Muscle of arm (tissue), 14 donors: ENCODE measurements around the gene PAX7. TPM values are rescaled to one million over a fixed set of nuclear protein-coding genes. Genes with fewer than 3 reads are reported as not detected.
"Not testable (repeated sequence)": the region's sequence is repeated elsewhere in the genome, so short reads cannot be mapped to it uniquely, and the experiment has no call there.

Experiments used
- DNase-seq: peaks from one replicate; pipeline ENCODE4 v3.0.0-alpha.2; 2013
- long read RNA-seq, 11 donors: transcript quantifications; one replicate each; lab custom pipeline, GENCODE V29; 2026
- polyA plus RNA-seq, 12 donors: library from polyadenylated mRNA; unstranded; fragments of 120-200 nt; gene quantifications; one replicate each; pipeline ENCODE4 v1.2.1, GENCODE V29; 2013; ENCODE audit not compliant: insufficient read length in 12 of 12

PAX7 gene
- 10 to 100 TPM in 11 of 12 donors, not detected in 1; 22.9 to 64.5 (median 50.3) TPM for polyA plus RNA-seq
- long read RNA-seq, donor 1 = 0 reads
- long read RNA-seq, donor 2, full-length matches to known transcripts = 2 of 49 reads
- long read RNA-seq, donor 2, partial matches to known transcripts = 47 of 49 reads
- long read RNA-seq, donor 2, other reads (novel, unspliced or antisense) = 0 of 49 reads
- long read RNA-seq, donor 3, full-length matches to known transcripts = 2 of 24 reads
- long read RNA-seq, donor 3, partial matches to known transcripts = 22 of 24 reads
- long read RNA-seq, donor 3, other reads (novel, unspliced or antisense) = 0 of 24 reads
- long read RNA-seq, donor 4, partial matches to known transcripts = 0 of 1 reads
- long read RNA-seq, donor 4, other reads (novel, unspliced or antisense) = 0 of 1 reads
- long read RNA-seq, donor 5, partial matches to known transcripts = 6 of 17 reads
- long read RNA-seq, donor 5, other reads (novel, unspliced or antisense) = 10 of 17 reads
- long read RNA-seq, donor 6, full-length matches to known transcripts = 6 of 6 reads
- long read RNA-seq, donor 6, partial matches to known transcripts = 0 of 6 reads
- long read RNA-seq, donor 6, other reads (novel, unspliced or antisense) = 0 of 6 reads
- long read RNA-seq, donor 7, full-length matches to known transcripts = 1 of 1 reads
- long read RNA-seq, donor 7, partial matches to known transcripts = 0 of 1 reads
- long read RNA-seq, donor 7, other reads (novel, unspliced or antisense) = 0 of 1 reads
- long read RNA-seq, donor 8, full-length matches to known transcripts = 2 of 15 reads
- long read RNA-seq, donor 8, partial matches to known transcripts = 13 of 15 reads
- long read RNA-seq, donor 8, other reads (novel, unspliced or antisense) = 0 of 15 reads
- long read RNA-seq, donor 9, partial matches to known transcripts = 0 of 1 reads
- long read RNA-seq, donor 9, other reads (novel, unspliced or antisense) = 0 of 1 reads
- long read RNA-seq, donor 10, full-length matches to known transcripts = 2 of 15 reads
- long read RNA-seq, donor 10, partial matches to known transcripts = 13 of 15 reads
- long read RNA-seq, donor 10, other reads (novel, unspliced or antisense) = 0 of 15 reads
- long read RNA-seq, donor 11 = 0 reads

DNA sequence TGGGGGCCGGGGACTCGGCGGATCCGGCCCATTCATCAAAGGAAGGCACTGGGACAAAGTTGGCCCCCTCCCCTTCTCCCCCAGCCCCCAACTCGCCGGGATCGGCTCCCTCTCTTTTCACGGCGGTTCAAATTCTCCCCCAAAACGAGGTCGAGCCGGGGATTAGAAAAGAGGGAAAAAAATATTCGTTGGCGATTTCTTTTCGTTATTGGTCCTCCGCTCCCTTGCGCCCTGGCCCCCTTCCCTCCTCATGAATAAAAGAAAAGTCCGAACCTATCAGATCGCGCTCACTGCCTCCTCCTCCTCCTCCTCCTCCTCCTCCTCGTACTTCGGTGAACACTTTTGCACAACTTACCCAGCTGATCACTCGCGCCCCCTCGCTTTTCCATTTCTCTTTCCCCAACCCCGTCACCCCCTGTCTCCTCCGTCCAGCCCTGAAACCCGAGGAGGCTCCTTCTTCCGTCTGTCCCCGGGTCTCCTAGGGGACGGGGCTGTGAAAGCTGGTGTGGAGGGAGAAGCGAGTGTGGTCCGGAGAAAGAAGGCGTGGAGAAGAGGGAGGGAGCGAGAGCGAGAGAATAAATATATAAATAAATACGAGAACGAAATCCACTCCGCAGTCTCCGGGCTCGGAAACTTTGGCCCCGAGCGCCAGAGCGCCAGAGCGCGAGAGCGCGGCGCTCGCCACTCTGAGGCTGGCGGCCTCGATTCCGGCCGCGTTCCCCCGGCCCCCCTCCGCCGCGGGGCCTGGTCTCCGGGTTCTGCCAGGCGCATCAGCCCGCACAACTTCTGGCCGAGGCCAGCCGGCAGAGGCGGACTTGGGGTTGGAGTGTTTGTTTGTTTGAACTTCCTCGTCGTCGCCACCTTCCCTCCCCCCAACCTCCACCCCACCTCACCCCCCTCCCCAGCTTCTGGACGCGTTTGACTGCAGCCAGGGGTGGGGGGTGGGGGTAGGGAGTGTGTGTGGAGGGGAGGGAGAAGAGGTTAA is at the start of gene PAX7:
PAX7 (plus strand) TSS at position 336 of the 985 bp plus-strand sequence. CDS start 758 bp downstream, outside the sequence.
- DNase-seq = no peak

DNA sequence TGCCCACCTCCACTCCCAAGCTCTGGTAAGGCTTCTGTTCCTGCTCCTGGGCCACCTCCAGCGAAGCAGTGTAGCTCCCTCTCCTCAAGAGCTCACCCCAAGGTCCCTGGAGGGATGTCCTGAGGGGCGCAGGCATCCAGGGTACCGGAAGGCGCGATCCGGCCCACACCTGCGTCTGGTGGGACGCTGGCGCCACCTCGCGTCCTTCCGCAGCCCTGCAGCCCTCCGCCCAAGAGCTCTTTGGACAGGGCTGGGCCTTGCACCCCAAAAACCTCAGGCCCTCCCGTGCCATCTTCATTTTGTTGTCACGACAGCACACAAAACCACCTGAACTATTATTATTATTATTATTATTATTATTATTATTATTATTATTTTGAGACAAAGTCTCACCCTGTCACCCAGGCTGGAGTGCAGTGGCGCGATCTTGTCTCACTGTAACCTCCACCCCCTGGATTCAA is 49.2 kb upstream of the PAX7 start:
- DNase-seq = no peak

DNA sequence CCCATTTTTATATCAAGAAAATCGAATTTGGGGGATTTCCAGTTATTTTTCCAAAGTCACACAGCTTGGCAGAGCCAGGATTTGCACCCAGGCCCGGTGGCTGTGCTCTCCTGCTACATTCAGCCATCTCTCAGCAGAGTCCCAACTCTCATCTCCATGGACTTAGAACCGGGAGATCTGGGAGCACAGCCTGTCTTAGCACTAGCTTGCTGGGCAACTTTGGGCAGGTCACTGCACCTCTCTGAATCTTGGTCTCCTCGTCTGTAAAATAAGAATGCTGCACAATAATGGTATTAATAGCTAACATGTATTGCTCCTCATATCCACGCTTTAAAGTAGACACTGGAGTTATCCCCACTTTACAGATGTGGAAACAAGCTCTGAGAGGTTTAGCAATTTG is 47.8 kb upstream of the PAX7 start:
- DNase-seq = no peak

DNA sequence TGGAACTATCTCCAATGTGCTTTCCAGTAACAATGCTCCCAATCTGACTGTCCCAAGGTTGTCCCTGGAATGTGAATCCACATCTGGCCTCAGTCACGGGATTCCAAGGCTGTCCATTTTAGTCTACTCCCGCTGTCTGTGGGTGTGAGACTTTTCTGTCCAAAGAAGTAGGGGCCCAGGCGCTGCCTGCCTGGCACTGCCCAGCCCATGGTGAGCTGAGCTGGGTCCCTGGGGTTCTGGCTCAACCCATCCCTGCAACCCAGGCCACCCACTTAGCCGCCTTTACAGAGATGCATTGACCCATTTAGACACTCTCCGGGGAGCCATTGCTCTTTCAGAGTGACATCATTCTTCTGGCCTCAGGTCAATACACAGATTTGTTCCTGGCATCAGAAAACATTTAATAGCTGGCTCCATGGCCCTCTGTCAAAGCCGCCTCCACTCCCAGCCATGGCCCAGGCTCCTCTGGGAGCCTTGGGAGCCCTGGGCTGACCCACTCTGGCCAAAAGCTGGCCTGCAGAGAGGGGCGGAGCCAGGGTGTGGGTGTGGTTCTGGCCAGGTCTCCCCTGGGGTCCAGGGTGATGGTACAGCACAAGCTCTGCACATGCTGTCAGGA is 47.2 kb upstream of the PAX7 start:
- DNase-seq = peak; percentile 61

DNA sequence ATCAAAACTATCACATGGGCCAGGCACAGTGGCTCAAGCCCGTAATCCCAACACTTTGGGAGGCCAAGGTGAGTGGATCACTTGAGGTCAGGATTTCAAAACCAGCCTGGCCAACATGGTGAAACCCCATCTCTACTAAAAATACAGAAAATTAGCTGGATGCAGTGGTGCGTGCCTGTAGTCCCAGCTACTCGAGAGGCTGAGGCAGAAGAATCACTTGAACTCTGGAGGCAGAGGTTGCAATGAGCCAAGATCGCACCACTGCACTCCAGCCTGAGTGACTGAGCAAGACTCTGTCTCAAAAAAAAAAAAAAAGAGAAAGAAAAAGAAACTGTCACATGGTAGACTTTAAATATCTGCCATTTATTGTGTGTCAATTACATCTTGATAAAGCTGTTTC is 44.6 kb upstream of the PAX7 start:
- DNase-seq = not testable (repeated sequence)

DNA sequence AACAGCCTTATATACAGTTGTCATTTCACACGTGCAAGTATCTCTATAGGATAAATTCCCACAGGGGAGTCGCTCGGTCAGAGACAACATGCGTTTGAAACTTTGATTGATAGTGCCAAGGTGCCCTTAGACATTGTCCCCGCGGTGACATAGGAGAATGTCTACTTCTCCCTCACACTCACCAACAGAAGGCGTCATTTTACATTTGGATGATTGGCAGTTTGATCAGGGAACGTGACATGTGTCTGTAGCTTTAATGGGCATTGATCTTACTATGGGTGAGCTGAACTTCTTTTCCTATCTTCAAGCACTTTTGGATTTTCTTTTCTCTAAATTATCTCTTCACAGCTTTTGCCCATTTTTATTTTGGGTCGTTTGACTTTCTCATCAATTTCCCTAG is 42.6 kb upstream of the PAX7 start:
- DNase-seq = no peak

DNA sequence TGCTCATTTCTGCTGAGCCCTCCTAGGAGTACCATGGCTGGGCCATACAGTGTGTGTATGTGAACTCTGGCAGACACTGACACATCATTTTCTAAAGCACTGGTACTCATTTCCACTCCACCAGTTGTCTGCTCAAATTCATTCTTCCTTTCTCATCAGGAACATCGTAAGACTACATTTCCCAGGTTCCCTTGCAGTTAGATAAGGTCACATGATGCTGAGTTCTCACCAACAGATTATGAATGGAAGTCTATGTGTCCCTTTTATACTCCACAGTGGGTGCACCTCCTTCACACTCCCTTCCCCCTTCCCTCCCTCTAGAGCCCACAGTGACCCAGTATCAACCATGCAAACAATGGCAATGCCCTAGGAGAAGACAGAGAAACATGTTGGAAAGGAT is 38.3 kb upstream of the PAX7 start:
- DNase-seq = no peak

DNA sequence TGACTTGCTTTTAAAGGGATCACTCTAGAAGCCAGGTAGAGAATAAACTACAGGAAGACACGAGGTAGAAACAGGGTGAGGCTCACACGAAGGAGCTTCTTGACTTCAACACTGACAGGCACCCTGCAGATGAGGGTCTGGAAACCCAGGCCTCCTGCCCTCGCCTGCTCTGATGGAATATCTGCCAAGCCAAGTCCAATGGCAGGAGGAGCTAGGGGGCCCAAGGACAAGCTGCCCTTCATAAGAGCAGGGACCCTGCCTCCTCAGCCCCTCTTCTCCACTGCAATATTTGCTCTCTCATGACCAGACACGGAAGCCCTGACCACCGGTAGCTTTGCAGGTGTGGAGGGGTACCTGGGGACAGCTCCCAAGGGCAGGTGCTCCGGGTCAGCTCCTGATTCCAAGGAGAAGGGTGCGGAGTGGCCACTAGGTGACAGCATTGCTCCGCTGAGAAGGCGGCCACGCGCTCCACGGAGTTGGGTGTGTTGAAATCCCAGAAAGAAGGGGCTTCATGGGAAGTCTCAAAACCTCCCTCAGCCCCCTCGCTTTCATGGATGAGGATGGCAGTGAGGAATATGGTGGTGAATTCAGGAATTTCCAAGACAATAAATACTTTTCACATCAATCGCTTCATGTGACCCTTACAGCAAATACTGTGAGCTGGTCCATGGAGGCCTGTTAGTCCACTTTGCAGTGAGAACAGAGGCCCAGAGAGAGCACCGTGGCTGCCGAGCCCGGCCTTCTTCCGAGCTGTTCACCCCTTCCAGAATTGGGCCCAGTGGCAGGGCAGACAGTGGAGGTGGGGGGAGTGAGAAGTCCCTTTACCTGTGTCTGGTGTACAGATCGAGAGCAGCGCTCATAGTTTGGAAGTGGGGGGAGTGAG is 33.2 kb upstream of the PAX7 start:
- peak; percentile 65 for DNase-seq

DNA sequence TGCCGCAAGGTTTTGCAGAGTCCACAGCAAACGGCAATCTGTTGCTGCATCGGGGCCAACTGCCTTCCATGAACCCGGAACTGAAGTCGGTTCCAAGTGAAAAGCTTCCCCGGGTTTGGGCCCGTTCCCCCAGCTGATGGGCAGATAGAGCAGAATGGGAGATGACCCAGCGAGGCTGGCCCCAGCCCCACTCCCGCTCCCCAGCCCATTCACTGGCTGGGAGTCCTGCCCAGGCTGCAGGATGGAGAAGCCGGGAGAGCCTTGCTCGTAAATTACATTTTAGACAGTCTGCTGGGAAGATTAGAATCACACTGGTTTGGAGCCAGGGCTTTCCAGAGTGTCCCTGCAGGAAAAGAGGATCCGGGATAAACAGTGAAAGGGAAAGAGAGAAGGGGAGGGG is 31.6 kb upstream of the PAX7 start:
- DNase-seq = peak; percentile 91

DNA sequence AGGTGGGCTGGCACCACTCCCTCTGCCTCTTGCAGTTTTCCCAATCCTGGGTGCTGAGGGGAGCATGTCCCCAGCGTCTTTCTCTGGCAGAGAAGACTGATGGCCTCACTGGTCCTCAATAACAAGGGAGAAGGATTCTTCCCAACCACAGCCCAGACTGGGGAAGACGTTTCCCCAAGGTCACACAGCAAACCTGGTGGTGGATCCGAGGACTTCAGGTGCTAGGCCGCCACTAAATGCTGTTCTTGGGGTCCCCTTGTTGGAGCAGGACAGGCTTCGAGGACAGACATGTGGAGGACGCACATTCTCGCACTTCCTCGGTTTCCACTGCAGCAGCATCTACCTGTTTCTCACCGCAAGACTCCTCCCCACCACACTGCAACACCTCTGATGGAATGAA is 30.9 kb upstream of the PAX7 start:
- no peak for DNase-seq

DNA sequence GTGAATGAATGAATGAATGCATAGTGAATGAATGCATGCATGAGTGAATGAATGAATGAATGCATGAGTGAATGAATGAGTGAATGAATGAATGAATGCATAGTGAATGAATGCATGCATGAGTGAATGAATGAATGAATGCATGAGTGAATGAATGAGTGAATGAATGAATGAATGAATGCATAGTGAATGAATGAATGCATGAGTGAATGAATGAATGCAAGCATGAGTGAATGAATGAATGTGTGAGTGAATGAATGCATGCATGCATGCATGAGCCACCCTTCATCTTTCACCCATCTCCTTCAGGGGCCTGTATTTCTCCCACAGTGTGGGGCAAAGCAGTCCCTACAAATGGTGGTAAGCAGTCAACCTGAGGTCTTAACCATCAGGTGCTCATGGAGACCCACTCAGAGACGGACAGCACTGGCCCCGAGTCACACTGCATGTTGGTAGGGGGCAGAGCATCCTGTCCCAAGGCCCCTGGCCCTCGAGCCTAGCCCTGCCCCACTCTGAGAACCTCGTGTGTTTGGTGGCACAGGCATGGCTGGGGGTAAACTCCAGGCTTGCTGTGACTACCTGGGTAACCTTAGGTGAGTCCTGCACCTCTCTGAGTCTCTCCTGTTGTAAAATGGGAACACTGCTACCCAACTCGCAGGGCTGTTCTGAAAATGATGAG is 28.0 kb upstream of the PAX7 start:
- no peak for DNase-seq

DNA sequence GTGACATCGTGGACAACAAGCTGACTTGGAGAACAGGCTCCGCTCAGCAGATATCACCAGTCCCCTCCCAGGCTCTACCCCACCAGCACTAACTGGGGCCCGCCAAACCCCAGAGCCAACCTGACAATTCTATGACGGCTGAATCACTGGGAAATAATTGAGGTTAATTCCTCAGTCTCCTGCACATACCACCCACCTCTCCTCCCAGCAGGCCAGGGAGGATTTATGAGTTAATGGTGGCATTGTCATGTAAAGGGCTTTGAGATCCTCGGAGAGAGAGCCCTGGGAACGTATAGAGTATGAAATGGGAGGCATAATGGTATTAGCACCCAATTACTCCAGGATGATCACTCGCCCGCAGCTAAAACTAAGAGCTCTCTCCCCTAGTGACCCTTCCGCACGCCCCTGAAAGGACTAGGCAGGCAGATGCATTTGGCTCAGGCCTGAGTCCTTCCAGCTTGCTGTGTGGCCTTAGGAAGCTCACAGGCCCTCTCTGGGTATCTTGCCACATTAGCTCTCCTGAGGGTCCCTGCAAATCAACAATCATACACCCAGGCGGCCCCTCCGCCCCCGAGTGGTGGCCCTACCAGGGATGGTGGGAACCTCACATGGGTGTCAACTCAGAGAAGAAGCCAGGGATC is 27.3 kb upstream of the PAX7 start:
- DNase-seq = no peak

DNA sequence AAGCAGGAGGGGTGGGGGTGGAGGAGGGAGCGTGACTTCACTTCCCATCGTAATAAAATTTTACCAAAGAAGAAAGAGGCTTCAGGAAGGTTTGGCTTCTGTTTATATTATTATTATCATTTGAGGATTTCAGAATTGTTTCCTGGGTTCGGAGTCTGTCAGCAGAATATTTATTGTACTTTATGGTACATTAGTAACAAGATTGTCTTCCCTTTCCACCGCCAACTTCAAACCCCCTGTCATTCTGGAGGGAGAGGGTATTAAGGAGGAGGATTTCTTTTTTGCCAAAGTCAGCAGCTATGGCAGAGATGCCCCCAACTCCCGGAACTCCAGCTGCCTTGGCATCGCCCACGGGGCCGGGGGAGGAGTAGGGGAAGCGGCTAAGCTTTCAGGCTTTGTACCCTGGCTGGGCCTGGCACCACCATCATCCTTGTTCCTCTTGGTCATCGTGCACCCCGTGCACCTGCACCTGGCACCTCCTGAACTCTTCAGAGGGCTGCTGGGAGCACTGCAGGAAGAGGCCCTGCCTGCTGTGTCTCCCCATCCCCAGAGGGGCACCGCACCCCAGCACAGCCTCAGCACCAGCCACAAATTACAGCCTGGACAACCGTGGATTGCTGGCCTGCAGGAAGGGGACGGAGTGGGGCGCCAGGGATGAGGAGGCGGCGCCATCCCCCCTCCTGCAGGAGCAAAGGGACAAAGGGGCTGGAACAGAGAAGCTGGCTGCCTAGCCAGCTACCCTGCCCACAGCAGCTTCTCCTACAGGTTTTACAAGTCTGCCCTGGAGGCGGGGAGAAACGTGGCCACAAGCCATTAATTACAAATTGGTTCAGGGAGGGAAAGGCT is 24.0 kb upstream of the PAX7 start:
- no peak for DNase-seq

DNA sequence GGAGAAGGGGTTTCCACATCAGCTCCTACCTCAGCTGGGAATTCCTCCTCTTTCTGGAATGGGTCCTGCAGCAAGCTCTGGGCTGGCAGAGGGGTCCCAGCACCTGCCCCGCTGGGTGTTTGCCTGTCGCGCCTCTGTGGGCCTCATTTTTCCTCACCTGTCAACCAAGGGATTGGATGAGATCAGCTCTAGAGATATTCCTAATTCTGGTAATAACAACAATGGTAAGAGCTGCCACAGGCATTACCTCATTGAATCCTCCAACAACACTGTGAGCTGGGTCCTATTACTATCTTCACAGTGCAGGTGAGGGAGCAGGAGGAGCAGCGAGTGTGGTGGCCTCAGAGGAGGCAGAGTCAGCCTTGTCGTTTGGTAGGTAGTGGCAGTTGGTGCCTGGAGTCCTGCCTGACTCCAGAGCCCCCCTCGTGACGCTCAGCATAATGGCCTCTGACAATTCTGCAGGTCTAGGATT is 23.3 kb upstream of the PAX7 start:
- no peak for DNase-seq

DNA sequence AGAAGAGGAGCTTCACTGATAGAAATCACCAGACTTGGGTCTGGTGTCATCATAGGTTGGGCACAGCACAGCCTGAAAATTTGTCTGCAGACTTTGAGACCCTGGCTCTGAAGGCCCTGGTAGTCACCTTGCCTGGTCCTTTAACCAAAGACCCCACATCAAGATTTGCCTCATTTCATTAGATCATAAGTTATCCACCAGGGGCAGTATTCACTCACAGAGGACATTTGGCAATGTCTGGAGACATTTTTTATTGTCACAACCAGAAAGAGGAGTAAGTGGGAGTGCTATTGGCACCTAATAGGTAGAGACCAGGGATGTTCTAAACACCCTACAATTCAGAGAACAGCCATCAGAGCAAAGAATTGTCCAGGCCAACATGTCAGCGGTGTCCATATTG is 22.1 kb upstream of the PAX7 start:
- no peak for DNase-seq

DNA sequence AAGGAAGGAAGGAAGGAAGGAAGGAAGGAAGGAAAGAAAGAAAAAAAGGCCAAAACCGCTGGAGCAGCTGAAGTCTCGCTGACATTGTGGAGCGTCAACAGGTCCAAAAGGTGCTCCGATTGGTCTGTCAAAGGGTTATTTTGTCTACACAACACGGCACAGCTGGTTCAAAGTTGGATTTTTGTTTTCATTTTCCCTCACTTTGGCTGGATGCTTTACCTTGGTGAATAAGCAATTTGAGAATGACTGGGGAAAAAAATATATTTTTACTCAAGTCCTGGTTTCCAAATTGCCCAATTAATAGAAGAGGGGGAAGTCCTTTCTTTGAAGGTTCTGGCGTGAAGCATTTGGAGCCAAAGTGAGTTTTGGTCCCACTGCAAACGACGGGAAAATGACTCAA is 19.3 kb upstream of the PAX7 start:
- no peak for DNase-seq

DNA sequence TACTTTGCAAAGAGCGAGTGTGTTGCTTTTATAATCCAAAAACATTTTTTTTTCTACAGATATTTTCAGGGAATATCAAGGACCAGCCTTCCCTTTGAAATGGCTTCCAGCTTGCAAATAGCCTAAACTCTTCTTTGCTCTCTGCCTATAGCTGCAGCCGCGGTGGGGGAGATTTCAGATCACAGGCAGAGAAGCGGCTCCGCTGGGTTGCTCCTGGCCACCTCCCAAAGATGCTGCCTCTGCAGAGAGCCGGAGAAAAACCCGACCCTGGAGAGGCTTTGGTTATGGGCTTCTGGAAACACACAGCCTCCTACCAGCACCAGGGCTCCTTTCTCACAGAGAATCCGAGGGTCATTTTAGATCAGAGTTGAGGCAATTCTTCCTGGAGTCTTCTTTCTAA is 18.6 kb upstream of the PAX7 start:
- DNase-seq = no peak
